Measurements from ENCODE around the gene CACNA2D3. TPM values are rescaled to one million over a fixed set of nuclear protein-coding genes. Genes with fewer than 3 reads are reported as not detected.

CACNA2D3 gene
- total and polyA plus RNA-seq, 2 experiments from 2014 or later: 1.1 to 2.5 TPM

GRCh38 chr3:54274607-54275006 is 152.3 kb downstream of the CACNA2D3 start:
- H3K4me1 ChIP-seq (ENCODE audit: insufficient read depth): no peaks in the 10 kb centered on the region
- H3K4me3 ChIP-seq: no peak overlapping the region
- whole genome bisulfite sequencing (ENCODE audit: low lambda C conversion rate, missing lambda C conversion rate): 74% methylated on average over 4 of the region's 4 CpGs
- H3K36me3 ChIP-seq (replicated peaks; ENCODE audit: insufficient read depth, low read depth): no peaks in the 10 kb centered on the region
- no peak overlapping the region for H3K27ac ChIP-seq
- TF ChIP-seq EZH2phosphoT487 (IDR thresholded peaks at IDR 0.05; ENCODE audit: low read depth, severe bottlenecking, unreplicated experiment) (no peak), CTCF (IDR thresholded peaks at IDR 0.05; ENCODE audit: poor library complexity) (no peak), EZH2 (IDR thresholded peaks at IDR 0.05; ENCODE audit: borderline replicate concordance) (no peak)
- no peaks in the 10 kb centered on the region for H3K79me2 ChIP-seq
- no peak overlapping the region for H3K4me2 ChIP-seq
- DNase-seq (ENCODE audit: low spot score): no peak
- no peaks in the 10 kb centered on the region for H3K9me3 ChIP-seq (ENCODE audit: low read depth)
- no peaks in the 10 kb centered on the region for H3K9me2 ChIP-seq (replicated peaks; ENCODE audit: insufficient read depth)
- H3K27me3 ChIP-seq: peaks cover 7% of the 10 kb centered on the region
- no peaks in the 10 kb centered on the region for H4K20me1 ChIP-seq (ENCODE audit: insufficient read depth, poor library complexity, severe bottlenecking)
- no peak overlapping the region for H2AFZ ChIP-seq

GRCh38 chr3:54279005-54279583 is 156.7 kb downstream of the CACNA2D3 start:
- peak; percentile 6 for DNase-seq (ENCODE audit: low spot score)
- Histone ChIP-seq H3K4me3 (no peak overlapping the region), H3K27ac (no peak overlapping the region), H4K20me1 (ENCODE audit: insufficient read depth, poor library complexity, severe bottlenecking) (no peaks in the 10 kb centered on the region), H3K27me3 (no peaks in the 10 kb centered on the region), H3K4me1 (ENCODE audit: insufficient read depth) (no peaks in the 10 kb centered on the region), H3K9me3 (ENCODE audit: low read depth) (no peaks in the 10 kb centered on the region), H2AFZ (no peak overlapping the region), H3K9me2 (replicated peaks; ENCODE audit: insufficient read depth) (no peaks in the 10 kb centered on the region), H3K36me3 (replicated peaks; ENCODE audit: insufficient read depth, low read depth) (no peaks in the 10 kb centered on the region), H3K4me2 (no peak overlapping the region), H3K79me2 (no peaks in the 10 kb centered on the region)
- WGBS (ENCODE audit: low lambda C conversion rate, missing lambda C conversion rate): 81% methylated on average over 10 of the region's 10 CpGs
- TF ChIP-seq CTCF (IDR thresholded peaks at IDR 0.05; ENCODE audit: poor library complexity) (no peak), EZH2phosphoT487 (IDR thresholded peaks at IDR 0.05; ENCODE audit: low read depth, severe bottlenecking, unreplicated experiment) (no peak), EZH2 (IDR thresholded peaks at IDR 0.05; ENCODE audit: borderline replicate concordance) (no peak)

GRCh38 chr3:54283470-54283869 is 161.1 kb downstream of the CACNA2D3 start:
- Histone ChIP-seq H3K27ac (no peak overlapping the region), H3K4me3 (no peak overlapping the region), H3K4me2 (no peak overlapping the region), H2AFZ (no peak overlapping the region), H3K4me1 (ENCODE audit: insufficient read depth) (no peaks in the 10 kb centered on the region), H3K9me2 (replicated peaks; ENCODE audit: insufficient read depth) (no peaks in the 10 kb centered on the region), H3K27me3 (no peaks in the 10 kb centered on the region), H3K9me3 (ENCODE audit: low read depth) (no peaks in the 10 kb centered on the region), H3K36me3 (replicated peaks; ENCODE audit: insufficient read depth, low read depth) (no peaks in the 10 kb centered on the region), H4K20me1 (ENCODE audit: insufficient read depth, poor library complexity, severe bottlenecking) (no peaks in the 10 kb centered on the region), H3K79me2 (no peaks in the 10 kb centered on the region)
- no peak for DNase-seq (ENCODE audit: low spot score)
- no peak for TF ChIP-seq EZH2 (IDR thresholded peaks at IDR 0.05; ENCODE audit: borderline replicate concordance)
- TF ChIP-seq EZH2phosphoT487 (IDR thresholded peaks at IDR 0.05; ENCODE audit: low read depth, severe bottlenecking, unreplicated experiment): no peak
- TF ChIP-seq CTCF (IDR thresholded peaks at IDR 0.05; ENCODE audit: poor library complexity): no peak
- 69% methylated on average over 4 of the region's 4 CpGs for WGBS (ENCODE audit: low lambda C conversion rate, missing lambda C conversion rate)

All from hepatocyte (in vitro differentiated cells).